Effector memory CD4-positive, alpha-beta T cell (primary cell): Measurements from ENCODE around the gene CFL1.
A peak's percentile ranks its signal among the peaks of the same experiment; 100 is the strongest.

ENCODE experiments used
- DNase-seq, 3 donors: peaks; one replicate each; pipeline ENCODE4 v3.0.0-alpha.2; 2020
- H3K27ac ChIP-seq: 2 replicates; pipeline ENCODE4 v1.7.0; 2013; ENCODE audit warnings: mild to moderate bottlenecking, low read length, moderate library complexity; ENCODE audit not compliant: insufficient read depth, poor library complexity, severe bottlenecking
- H3K27me3 ChIP-seq: replicated peaks from 2 replicates; pipeline ENCODE4 v1.7.0; 2013; ENCODE audit warnings: mild to moderate bottlenecking, low read length; ENCODE audit not compliant: insufficient read depth, control insufficient read depth, poor library complexity, severe bottlenecking
- H3K36me3 ChIP-seq: 2 replicates; pipeline ENCODE4 v1.7.0; 2013; ENCODE audit warnings: mild to moderate bottlenecking, low read length, moderate library complexity; ENCODE audit not compliant: control insufficient read depth, insufficient read depth
- H3K4me1 ChIP-seq: 2 replicates; pipeline ENCODE4 v1.7.0; 2013; ENCODE audit warnings: low read length, mild to moderate bottlenecking; ENCODE audit not compliant: control insufficient read depth, insufficient read depth, poor library complexity, severe bottlenecking
- H3K4me3 ChIP-seq: 2 replicates; pipeline ENCODE4 v1.7.0; 2013; ENCODE audit warnings: low read length, low read depth, mild to moderate bottlenecking; ENCODE audit not compliant: insufficient read depth, poor library complexity, severe bottlenecking
- H3K9me3 ChIP-seq: 2 replicates; pipeline ENCODE4 v1.7.0; 2013; ENCODE audit warnings: mild to moderate bottlenecking, low read length, moderate library complexity; ENCODE audit not compliant: control insufficient read depth

CFL1 gene

GRCh38 chr11:65887723-65888162, 29.8 kb upstream of the CFL1 start:
- Histone ChIP-seq H3K27ac (peak overlapping the region; percentile 90), H3K9me3 (no peaks in the 10 kb centered on the region), H3K4me3 (peak overlapping the region; percentile 79), H3K27me3 (no peaks in the 10 kb centered on the region), H3K4me1 (peaks cover 33% of the 10 kb centered on the region), H3K36me3 (peaks cover 22% of the 10 kb centered on the region)
- no peak for DNase-seq

DNA sequence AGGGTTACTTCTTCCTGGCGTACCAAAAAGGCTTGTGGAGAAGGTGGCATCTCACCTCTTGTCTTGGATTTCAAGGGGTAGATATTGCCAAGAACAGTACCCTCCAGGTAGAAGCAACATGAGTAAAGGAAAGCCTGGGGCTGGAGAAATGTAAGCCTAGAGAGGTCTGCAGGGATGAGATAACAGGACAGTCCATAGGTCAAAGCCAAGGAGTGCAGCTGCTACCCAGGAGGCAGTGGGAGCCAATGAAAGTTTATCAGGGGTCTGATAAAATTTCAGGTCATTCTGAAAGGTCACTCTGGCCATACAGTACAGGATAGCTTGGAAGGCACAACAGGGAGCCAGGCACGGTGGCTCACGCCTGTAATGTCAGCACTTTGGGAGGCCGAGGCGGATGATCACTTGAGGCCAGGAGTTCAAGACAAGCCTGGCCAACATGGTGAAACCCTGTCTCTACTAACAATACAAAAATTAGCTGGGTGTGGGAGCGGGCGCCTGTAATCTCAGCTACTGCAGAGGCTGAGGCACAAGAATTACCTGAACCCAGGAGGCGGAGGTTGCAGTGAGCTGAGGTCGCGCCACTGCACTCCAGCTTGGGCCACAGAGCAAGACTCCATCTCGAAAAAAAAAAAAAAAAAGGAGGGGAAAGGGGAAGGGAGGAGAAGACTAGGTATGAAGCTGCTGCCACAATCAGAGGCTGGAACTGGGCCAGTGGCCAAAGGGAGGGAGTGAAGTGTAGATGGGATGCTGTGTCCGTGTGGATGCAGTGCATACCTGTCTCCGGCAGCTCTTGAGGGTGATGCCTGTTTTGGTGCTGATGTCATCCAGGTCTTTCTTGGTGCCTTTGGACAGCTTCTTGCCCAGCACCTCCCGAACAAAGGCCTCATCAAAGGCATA, 29.1 kb upstream of the CFL1 start:
- peaks cover 26% of the 10 kb centered on the region for H3K4me1 ChIP-seq
- H3K27me3 ChIP-seq: no peaks in the 10 kb centered on the region
- peak overlapping the region; percentile 90 for H3K27ac ChIP-seq
- peaks cover 27% of the 10 kb centered on the region for H3K36me3 ChIP-seq
- DNase-seq: no peak
- H3K4me3 ChIP-seq: no peak overlapping the region
- H3K9me3 ChIP-seq: no peaks in the 10 kb centered on the region

- no peaks in the 10 kb centered on the region for H3K27me3 ChIP-seq
- peaks cover 22% of the 10 kb centered on the region for H3K4me1 ChIP-seq
- no peak overlapping the region for H3K27ac ChIP-seq
- H3K4me3 ChIP-seq: no peak overlapping the region
- no peaks in the 10 kb centered on the region for H3K9me3 ChIP-seq
- peaks cover 27% of the 10 kb centered on the region for H3K36me3 ChIP-seq
- no peak for DNase-seq
Observed at GRCh38 chr11:65885808-65886536, 28.0 kb upstream of the CFL1 start.

GRCh38 chr11:65885231-65885630, 27.3 kb upstream of the CFL1 start:
- H3K36me3 ChIP-seq: peaks cover 27% of the 10 kb centered on the region

DNA sequence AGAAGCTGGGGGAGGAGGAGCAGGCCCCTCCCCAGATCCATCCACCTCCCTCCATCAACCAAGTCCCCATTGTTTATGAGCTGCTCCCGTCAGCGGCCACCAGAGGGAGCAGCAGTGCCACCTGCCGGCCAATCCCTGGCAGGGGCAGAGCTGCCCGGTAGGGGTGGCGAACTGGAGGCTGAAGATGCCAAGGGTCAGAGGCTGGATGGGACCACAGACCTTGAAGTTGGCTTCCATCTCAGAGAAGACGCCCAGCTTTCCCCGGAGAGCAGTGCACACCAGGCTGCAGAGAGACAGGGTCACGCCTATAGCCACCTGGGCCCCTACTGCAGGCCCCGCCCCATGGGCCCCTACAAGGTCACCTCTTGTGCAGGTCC, 26.7 kb upstream of the CFL1 start:
- H3K27me3 ChIP-seq: no peaks in the 10 kb centered on the region
- no peak overlapping the region for H3K27ac ChIP-seq
- peaks cover 27% of the 10 kb centered on the region for H3K36me3 ChIP-seq
- H3K4me1 ChIP-seq: peaks cover 28% of the 10 kb centered on the region
- no peak overlapping the region for H3K4me3 ChIP-seq
- peak; percentile 65 to 74 (median 67) for DNase-seq
- no peaks in the 10 kb centered on the region for H3K9me3 ChIP-seq

More at GRCh38 chr11:65885231-65885630, 27.3 kb upstream of the CFL1 start:
- DNase-seq: no peak
- Histone ChIP-seq H3K4me3 (no peak overlapping the region), H3K27ac (no peak overlapping the region), H3K4me1 (peaks cover 29% of the 10 kb centered on the region), H3K27me3 (no peaks in the 10 kb centered on the region), H3K9me3 (no peaks in the 10 kb centered on the region)

DNA sequence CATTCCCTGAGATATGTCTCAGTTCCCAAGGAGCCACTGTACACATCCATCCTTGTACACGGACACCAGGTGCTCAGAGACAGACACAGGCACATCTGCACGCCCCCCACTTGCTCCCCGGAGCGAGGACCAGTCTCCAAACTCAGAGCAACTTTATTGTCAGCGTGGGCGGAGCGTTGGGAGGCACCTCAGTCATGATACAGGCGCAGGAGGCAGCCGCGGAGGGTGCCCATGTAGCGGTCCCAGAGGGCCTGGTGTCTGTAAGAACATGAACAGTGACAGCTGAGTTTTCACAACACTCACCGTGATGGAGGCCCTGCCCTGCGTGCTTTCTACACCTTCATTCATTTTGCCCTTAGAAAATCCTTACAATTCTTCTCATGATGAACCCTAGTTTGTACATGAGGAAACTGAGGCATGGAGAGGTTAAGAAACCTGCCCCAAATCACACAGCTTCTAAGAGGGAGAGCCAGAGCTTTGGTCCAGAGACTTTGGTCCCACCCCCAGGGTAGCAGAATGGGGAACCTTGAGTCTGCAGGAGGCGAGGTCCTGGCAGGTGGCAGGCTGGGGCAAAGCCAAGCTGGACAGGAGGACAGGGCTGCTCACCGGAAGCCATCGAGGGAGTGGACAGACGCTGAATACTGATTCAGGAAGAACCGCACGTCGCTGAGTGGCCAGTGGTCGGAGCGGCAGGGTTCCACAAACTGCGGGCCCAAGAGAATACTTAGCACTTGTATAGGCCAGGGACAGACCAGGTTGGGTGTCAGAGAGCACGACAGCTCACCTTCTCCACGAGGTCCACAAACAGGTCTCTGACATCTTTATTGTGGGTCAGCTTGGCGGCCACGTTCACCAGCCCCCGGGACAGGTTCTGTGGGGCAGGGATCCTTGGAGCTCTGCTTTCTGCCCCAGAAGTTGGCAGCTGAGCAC, 26.1 kb upstream of the CFL1 start:
- Histone ChIP-seq H3K4me1 (peaks cover 33% of the 10 kb centered on the region), H3K9me3 (no peaks in the 10 kb centered on the region), H3K27me3 (no peaks in the 10 kb centered on the region), H3K27ac (no peak overlapping the region), H3K4me3 (no peak overlapping the region), H3K36me3 (peaks cover 27% of the 10 kb centered on the region)
- DNase-seq: no peak

DNA sequence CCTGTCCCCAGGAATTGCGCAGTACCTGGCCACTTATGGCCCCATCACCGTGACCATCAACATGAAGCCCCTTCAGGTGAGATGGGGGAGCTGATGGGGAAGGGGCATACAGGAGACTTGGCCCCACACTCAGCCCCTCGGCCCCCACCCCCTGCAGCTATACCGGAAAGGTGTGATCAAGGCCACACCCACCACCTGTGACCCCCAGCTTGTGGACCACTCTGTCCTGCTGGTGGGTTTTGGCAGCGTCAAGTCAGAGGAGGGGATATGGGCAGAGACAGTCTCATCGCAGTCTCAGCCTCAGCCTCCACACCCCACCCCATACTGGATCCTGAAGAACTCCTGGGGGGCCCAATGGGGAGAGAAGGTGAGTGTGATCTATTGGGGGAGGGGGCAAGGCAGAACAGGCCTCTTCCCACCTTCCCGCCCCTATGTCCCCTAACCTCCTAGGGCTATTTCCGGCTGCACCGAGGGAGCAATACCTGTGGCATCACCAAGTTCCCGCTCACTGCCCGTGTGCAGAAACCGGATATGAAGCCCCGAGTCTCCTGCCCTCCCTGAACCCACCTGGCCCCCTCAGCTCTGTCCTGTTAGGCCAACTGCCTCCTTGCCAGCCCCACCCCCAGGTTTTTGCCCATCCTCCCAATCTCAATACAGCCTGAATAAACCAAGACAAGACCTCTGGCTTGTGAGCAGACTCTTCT, 25.2 kb upstream of the CFL1 start:
- H3K27me3 ChIP-seq: no peaks in the 10 kb centered on the region
- no peaks in the 10 kb centered on the region for H3K9me3 ChIP-seq
- peaks cover 27% of the 10 kb centered on the region for H3K36me3 ChIP-seq
- no peak overlapping the region for H3K4me3 ChIP-seq
- DNase-seq: no peak
- H3K27ac ChIP-seq: no peak overlapping the region
- H3K4me1 ChIP-seq: peaks cover 37% of the 10 kb centered on the region

DNA sequence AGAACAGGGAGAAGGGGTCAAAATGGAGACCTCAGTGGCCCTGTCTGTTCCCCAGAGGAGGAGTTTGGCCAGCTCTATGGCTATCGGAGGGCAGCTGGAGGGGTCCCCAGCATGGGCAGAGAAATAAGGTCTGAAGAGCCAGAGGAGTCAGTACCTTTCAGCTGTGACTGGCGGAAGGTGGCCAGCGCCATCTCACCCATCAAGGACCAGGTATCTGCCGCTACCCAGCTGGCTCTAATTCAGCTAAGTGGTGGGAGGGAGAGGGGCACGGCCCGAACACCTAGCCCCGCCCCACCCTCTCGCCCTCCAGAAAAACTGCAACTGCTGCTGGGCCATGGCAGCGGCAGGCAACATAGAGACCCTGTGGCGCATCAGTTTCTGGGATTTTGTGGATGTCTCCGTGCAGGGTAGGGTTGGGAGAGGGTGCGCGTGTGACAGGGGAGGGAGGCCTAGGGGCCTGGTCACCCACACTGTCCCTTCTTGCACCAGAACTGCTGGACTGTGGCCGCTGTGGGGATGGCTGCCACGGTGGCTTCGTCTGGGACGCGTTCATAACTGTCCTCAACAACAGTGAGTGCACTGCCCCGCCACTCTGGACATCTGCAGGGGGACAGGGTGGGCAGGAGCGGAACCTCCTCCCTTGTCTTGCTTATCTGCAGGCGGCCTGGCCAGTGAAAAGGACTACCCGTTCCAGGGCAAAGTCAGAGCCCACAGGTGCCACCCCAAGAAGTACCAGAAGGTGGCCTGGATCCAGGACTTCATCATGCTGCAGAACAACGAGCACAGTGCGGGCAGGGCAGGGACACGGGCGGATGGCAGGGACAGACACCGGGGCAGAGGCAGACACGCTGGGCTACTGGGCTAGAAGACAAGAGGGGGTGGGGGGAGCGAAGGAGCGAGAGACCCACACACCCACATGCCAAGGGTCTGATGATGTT, 24.4 kb upstream of the CFL1 start:
- no peaks in the 10 kb centered on the region for H3K27me3 ChIP-seq
- peaks cover 27% of the 10 kb centered on the region for H3K36me3 ChIP-seq
- H3K27ac ChIP-seq: no peak overlapping the region

More for the DNA sequence above, 24.4 kb upstream of the CFL1 start:
- peaks cover 31% of the 10 kb centered on the region for H3K4me1 ChIP-seq
- no peak overlapping the region for H3K4me3 ChIP-seq
- DNase-seq: no peak
- H3K9me3 ChIP-seq: no peaks in the 10 kb centered on the region
